MM.1S (cell line): ENCODE measurements around the gene GCLC.

ENCODE experiments used
- DNase-seq: peaks from one replicate; pipeline ENCODE4 v3.0.0-alpha.2; 2015
- H2AFZ ChIP-seq: fragments of 300-600 bp; sonication (generic); 2 replicates; pipeline ENCODE4 v1.6.0; 2016; ENCODE audit warnings: antibody characterized with exemption, low read length
- H3F3A ChIP-seq: fragments of 300-600 bp; sonication (generic); 2 replicates; pipeline ENCODE4 v1.6.1; 2016; ENCODE audit warnings: mild to moderate bottlenecking, antibody characterized with exemption, low read length, moderate library complexity, mixed read lengths; ENCODE audit not compliant: insufficient read depth
- H3K27ac ChIP-seq: fragments of 300-600 bp; sonication (generic); 2 replicates; pipeline ENCODE4 v1.5.1; 2016; ENCODE audit warnings: mild to moderate bottlenecking, low read length
- H3K27me3 ChIP-seq: fragments of 300-600 bp; sonication (generic); replicated peaks from 2 replicates; pipeline ENCODE4 v1.6.0; 2016; ENCODE audit warnings: low read length; ENCODE audit not compliant: insufficient read depth
- H3K36me3 ChIP-seq: fragments of 300-600 bp; sonication (generic); replicated peaks from 2 replicates; pipeline ENCODE4 v1.6.1; 2016; ENCODE audit warnings: mild to moderate bottlenecking, low read length, mixed read lengths; ENCODE audit not compliant: insufficient read depth
- H3K4me1 ChIP-seq: fragments of 300-600 bp; sonication (generic); 2 replicates; pipeline ENCODE4 v1.6.1; 2016; ENCODE audit warnings: low read length, mixed read lengths
- H3K4me2 ChIP-seq: fragments of 300-600 bp; sonication (generic); 2 replicates; pipeline ENCODE4 v1.6.0; 2016; ENCODE audit warnings: low read depth, low read length
- H3K4me3 ChIP-seq: fragments of 300-600 bp; sonication (generic); 2 replicates; pipeline ENCODE4 v1.5.1; 2016; ENCODE audit warnings: low read length, mixed read lengths
- H3K79me2 ChIP-seq: fragments of 300-600 bp; sonication (generic); 2 replicates; pipeline ENCODE4 v1.6.1; 2016; ENCODE audit warnings: mixed run types, low read length, mixed read lengths
- H3K9ac ChIP-seq: fragments of 300-600 bp; sonication (generic); 2 replicates; pipeline ENCODE4 v1.6.1; 2016; ENCODE audit warnings: low read length, mixed read lengths
- H3K9me2 ChIP-seq: fragments of 300-600 bp; sonication (generic); replicated peaks from 2 replicates; pipeline ENCODE4 v1.6.1; 2016; ENCODE audit warnings: mild to moderate bottlenecking, low read length, mixed read lengths; ENCODE audit not compliant: insufficient read depth
- H3K9me3 ChIP-seq: fragments of 300-600 bp; sonication (generic); replicated peaks from 2 replicates; pipeline ENCODE4 v1.6.1; 2016; ENCODE audit warnings: mild to moderate bottlenecking, low read length, mixed read lengths; ENCODE audit not compliant: insufficient read depth
- H4K20me1 ChIP-seq: fragments of 300-600 bp; sonication (generic); 2 replicates; pipeline ENCODE4 v1.6.1; 2016; ENCODE audit warnings: mild to moderate bottlenecking, low read length, moderate library complexity, mixed read lengths; ENCODE audit not compliant: insufficient read depth
- EZH2 ChIP-seq: fragments of 300-600 bp; sonication (generic); optimal IDR thresholded peaks from 2 replicates; pipeline ENCODE3; 2017; ENCODE audit warnings: low read depth, mild to moderate bottlenecking, antibody characterized with exemption, low read length, mixed read lengths
- EZH2phosphoT487 ChIP-seq: fragments of 300-600 bp; sonication (generic); IDR thresholded peaks from 2 replicates; pipeline ENCODE4 v1.6.1; 2018; ENCODE audit warnings: antibody characterized with exemption, low read length
- TF ChIP-seq, protein P1 (sequence below): fragments of 300-600 bp; sonication (generic); IDR thresholded peaks from 2 replicates; pipeline ENCODE4 v1.5.1; 2016; ENCODE audit warnings: antibody characterized with exemption, low read length, mixed read lengths

Gene GCLC

DNA sequence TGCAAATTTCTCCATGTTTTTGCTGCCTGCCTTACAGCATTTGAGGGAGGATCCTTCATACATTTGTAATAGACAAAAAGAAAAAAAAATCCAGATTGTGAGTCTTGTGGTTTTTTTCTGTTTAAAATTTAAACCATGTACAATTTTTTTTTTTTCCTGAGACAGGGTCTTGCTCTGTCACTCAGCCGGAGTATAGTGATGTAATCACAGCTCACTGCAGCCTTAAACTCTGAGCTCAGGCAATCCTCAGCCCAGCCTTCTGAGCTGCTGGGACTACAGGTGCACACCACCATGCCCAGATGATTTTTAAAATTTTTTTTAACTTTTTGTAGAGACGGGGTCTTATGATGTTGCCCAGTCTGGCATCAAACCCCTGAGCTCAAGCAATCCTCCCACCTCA lies 97.0 kb downstream of the GCLC start:
- Histone ChIP-seq H3F3A (no peaks in the 10 kb centered on the region), H4K20me1 (no peaks in the 10 kb centered on the region), H3K36me3 (no peaks in the 10 kb centered on the region), H3K27ac (no peak overlapping the region), H3K4me1 (no peaks in the 10 kb centered on the region), H3K9me2 (no peaks in the 10 kb centered on the region), H3K27me3 (no peaks in the 10 kb centered on the region), H3K4me2 (no peak overlapping the region), H3K79me2 (no peaks in the 10 kb centered on the region), H3K4me3 (no peak overlapping the region), H2AFZ (no peak overlapping the region), H3K9ac (no peak overlapping the region), H3K9me3 (no peaks in the 10 kb centered on the region)
- DNase-seq: no peak
- TF ChIP-seq EZH2phosphoT487 (no peak), EZH2 (no peak)
- TF ChIP-seq, protein P1, sequence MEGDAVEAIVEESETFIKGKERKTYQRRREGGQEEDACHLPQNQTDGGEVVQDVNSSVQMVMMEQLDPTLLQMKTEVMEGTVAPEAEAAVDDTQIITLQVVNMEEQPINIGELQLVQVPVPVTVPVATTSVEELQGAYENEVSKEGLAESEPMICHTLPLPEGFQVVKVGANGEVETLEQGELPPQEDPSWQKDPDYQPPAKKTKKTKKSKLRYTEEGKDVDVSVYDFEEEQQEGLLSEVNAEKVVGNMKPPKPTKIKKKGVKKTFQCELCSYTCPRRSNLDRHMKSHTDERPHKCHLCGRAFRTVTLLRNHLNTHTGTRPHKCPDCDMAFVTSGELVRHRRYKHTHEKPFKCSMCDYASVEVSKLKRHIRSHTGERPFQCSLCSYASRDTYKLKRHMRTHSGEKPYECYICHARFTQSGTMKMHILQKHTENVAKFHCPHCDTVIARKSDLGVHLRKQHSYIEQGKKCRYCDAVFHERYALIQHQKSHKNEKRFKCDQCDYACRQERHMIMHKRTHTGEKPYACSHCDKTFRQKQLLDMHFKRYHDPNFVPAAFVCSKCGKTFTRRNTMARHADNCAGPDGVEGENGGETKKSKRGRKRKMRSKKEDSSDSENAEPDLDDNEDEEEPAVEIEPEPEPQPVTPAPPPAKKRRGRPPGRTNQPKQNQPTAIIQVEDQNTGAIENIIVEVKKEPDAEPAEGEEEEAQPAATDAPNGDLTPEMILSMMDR: no peak
